GM18526 (cell line): Measurements from ENCODE around the gene TGOLN2.

ENCODE experiments used
- POLR2A ChIP-seq: IDR thresholded peaks from 3 replicates; pipeline ENCODE4 v1.6.1; 2011; ENCODE audit not compliant: insufficient read length; ENCODE audit errors: extremely low read depth

The TGOLN2 gene

DNA sequence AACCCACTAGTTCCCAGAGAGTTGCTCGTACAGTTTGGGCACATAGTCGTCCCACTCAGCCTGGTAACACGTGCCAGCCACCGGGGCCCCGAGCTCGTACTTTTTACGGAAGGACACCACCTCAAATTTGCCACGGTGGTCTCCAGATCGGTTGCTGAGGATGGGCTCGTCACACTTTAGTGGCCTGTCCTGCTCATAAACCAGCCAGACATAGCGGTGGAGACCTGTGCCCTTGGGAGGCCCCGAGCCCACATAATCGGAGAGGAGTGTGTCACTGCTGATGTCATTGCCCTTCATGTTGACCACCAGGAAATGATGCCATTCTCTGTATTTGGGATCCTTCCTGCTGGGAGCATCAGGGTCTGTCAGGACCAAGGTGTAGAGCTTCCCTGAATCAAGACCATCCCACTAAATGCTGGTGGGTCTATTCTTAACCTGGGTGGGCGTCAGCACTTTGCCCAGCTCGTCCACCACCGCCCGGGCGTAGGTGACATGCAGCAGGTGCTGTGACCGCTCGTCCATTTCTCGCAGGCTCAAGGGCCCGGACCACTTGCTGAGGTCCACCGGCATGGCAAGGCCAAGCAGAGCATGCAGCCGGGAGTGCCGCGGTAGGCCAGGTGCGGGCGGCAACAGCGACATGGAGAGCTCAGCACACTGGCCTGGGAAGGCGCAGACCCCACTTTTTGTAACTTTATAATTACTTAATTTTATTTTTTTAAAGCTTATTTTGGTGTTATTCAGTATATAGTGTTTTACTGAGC, 13.7 kb upstream of the TGOLN2 start:
- TF ChIP-seq POLR2A, result no peak

DNA sequence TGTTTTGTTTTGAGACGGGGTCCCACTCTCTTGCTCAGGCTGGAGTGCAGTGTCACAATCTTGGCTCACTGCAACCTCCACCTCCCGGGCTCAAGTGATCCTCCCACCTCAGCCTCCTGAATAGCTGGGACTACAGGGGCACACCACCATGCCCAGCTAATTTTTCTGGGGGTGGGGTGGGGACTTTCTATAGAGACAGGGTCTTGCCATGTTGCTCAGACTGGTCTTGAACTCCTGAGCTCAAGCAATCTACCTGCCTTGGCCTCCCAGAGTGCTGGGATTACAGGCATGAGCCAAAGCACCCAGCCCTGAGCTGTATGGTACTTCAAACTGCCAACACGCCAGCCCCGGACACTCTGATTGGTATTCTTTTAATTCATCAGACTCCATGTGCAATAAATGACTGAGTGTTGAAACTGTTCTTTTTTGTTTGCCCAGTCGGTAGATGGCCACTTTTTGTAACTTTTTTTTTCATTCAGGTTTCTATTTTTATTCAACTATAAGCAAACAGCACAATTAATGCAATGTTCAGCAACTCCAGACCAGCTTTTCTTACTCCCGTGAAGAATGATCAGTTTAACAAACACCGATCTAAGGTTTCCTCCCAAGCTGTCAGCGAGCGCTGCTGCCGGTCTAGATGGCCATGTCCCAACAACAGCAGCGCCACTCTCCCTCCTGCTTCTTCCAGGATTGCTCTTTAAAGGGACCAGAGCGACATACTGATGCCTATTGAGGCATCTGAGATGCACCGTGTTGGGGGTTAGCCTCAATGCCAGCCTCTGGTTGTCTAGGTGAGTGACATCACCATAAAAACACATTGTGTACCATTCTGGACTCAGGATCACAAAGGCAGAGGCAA, 12.5 kb upstream of the TGOLN2 start:
- TF ChIP-seq POLR2A, result no peak

DNA sequence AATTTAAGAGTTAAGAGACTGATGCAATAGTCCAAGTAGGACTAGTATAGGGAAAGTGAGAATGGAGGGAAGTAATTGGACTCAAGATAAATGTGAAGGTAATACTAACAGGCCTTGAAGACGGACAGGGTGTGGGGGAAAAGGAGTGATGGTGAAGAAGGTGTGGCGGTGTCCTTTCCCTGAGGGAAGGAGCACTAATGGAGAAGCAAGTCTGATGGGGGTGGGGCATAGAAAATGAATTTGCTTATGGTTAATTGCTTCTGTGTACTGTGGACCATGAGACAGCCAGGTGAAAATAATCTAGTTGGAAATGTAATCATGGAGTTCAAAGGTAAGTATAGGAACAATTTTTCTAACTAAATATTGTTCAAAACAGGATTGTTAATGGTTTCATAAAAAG, 7.1 kb upstream of the TGOLN2 start:
- no peak for TF ChIP-seq POLR2A

DNA sequence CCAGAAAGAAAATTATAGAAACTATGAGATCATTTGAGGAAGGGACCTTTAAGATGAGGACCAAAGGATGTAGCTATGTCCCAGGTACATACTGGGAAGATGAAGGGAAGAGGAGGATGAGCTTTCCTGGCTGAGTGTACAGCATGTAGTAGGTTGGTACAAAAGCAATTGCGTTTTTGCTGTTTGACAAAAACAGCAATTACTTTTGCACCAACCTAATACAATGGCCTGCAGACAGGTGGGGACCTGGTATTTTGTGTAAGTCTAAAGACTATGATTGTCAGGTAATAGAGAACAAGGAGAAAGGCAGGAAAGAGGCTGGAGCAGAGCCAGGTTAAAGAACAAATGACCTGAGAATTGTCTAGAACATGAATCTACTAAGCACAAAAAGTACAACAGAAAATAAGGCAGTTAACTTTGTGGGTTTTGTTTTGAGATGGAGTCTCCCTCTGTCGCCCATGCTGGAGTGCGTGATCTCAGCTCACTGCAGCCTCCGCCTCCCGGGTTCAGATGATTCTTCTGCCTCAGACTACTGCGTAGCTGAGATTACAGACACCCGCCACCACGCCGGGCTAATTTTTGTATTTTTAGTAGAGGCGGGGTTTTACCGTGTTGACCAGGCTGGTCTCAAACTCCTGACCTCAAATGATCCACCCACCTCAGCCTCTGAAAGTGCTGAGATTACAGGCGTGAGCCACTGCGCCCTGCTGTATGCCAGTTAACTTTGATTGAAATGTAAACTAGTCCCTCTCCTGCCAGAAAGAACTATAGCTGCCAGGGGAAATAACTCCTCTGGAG, 3.2 kb upstream of the TGOLN2 start:
- TF ChIP-seq POLR2A, result no peak

DNA sequence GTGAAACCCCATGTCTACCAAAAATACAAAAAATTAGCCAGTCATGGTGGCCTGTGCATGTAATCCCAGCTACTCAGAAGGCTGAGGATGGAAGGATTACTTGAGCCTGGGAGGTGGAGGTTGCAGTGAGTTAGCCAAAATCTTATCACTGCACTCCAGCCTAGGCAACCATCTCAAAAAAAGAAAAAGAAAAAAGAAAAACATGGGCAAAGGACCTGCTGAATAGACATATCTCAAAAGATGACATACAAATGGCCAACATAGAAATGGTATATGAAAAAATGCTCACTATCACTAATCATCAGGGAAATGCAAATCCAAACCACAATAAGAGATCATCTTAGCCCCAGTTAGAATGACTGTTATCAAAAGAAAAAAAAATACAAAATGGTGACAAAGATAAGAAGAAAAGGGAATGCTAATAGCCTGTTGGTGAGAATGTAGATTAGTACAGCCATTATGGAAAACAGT, 1.4 kb upstream of the TGOLN2 start:
- TF ChIP-seq POLR2A, result no peak

DNA sequence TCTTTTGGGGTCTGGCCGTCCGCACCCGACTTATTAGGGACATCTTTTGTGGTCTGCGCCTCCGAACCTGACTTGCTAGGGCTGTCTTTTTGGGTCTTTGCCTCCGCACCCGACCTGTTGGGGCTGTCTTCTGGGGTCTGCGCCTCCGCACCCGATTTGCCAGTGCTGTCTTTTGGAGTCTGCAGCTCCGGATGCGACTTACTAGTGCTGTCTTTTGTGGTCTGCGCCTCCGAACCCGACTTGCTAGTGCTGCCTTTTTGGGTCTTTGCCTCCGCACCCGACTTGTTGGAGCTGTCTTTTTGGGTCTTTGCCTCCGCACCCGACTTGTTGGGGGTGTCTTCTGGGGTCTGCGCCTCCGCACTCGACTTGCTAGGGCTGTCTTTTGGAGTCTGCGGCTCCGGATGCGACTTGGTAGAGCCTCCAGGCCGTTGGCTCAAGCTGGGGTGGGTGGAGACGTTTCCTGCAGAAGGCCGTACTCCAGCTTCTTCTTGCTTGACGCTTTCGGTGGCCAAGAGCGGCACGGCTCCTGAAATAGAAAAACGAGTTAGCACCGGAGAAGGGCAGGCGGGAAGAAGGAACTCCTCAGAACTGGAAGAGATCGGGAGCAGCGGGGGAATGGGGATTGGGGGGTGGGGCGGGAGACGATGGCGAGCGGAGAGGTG, 498 bp downstream of the TGOLN2 start:
- no peak for TF ChIP-seq POLR2A

DNA sequence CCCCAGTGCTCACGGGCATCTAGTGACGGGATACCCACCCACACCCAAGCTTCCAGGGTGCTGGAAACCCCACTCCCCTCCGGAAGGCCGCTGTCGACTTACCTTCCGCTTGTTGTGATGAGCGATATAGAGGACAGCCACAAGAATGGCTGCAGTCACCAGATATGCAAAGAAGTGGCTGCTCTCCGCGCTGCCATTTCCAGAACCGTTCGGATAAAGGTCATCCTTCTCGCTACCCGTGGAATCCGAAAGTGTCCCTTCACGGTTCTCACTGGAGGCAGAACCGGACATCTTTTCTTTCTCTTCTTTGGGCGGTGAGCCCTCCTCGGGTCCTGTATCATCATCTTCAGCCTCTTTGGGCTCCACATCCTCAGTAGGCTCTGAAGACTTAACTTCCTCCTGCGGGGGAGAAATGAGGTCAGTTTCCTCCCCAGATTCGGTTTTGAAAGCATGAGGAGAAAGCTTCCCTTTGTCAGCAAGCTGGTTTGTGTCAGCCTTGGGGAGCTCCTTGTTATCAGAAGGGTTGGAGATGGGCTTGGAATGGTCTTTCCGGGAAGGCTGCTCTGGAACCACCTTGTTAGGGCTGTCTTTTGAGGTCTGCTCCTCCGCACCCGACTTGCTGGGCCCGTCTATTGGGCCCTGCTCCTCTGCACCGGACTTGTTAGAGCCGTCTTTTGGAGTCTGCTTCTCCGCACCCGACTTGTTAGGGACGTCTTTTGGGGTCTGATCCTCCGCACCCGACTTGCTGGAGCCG, 1.2 kb downstream of the TGOLN2 start:
- TF ChIP-seq POLR2A, result peak; percentile 7

DNA sequence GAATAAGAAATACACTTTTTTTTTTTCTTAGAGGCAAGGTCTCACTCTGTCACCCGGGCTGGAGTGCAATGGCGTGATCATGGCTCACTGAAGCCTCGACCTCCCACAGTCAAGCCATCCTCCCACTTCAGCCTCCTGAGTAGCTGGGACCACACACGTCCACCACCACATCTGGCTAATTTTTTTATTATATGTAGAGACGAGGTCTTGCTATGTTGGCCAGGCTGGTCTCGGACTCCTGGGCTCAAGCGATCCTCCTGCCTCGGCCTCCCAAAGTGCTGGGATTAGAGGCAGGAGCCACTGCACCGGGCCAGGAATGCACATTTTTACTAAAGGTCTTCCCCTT, 2.4 kb downstream of the TGOLN2 start:
- TF ChIP-seq POLR2A, result no peak

DNA sequence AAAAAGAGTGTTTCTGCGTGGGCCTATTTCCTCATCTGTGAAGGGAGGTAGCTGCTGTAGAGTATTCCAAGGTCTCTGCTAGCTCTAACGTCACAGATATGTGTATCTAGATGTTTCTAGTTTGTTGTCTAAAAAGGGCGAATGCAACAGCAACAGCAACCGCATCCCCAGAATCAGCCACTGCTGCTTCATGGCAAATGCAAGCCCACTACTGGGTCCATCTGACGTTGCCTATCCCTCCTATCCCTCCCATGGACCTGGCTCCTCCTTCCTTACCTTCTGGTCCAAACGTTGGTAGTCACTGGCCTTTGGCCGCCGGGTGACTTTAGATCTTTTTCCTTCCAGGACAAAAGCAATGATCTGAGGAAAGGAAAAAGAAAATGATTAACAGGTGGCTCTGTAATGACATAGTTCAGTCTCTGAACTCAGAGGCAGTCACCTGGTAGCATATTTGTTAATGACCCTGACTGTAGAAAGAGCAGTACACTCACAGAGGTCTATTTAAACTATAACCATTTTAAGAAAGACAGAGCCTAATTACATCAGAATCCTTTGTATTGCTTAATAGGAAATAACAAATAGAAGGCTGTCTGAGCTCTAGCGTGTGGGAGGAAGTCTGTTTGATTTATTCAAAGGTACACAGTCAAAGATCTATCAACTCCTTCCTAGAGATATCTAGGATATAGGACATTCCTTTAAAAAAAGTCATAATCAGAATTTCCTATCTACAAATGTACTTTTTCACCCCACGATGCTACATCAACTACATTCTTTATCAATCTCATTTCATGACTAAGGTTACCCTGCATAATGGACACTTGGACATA, 2.9 kb downstream of the TGOLN2 start:
- no peak for TF ChIP-seq POLR2A

DNA sequence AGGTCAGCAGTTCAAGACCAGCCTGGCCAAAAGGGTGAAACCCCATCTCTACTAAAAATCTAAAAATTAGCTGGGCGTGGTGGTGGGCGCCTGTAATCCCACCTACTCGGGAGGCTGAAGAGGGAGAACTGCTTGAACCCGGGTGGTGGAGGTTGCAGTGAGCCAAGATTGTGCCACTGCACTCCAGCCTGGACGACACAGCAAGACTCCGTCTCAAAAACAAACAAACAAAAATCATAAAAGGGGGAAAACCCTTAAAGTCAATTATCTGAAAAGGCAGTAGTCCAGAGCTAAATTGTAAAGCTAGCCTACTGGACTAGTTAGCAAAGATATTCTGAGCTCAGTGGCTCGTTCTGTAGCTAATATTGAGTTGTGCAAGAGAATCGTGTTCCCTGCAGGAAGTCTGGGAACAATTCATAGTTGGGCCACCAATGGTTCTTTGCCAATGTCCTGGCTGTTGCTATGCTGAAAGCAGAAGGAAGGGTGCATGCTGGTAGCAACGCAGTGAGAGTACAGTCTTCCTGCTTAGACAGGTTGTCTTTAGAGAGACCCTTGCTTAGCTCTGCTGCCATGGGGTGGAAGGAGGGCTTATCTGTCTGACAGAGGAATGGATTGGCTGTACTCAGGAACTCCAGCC, 4.3 kb downstream of the TGOLN2 start:
- no peak for TF ChIP-seq POLR2A

DNA sequence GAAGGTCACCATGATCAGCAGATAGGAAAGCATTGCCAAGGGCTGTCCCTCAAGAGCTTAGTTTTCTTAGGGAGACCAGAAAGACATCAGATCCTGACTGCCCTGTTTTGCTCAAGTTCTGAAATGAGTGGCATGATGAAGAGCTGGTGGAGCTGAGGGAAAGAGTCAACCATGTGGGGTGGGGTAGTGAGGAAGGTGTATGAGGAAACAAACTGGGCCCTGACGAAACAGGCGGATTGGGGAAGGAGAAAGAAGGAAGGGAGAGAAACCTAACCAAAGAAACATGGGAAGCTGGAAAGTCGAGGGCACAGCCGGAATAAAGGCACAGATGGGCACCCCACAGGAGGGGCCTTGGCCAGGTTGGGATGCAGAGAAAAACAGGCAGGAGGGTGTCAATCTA, 8.0 kb downstream of the TGOLN2 start:
- TF ChIP-seq POLR2A, result no peak

DNA sequence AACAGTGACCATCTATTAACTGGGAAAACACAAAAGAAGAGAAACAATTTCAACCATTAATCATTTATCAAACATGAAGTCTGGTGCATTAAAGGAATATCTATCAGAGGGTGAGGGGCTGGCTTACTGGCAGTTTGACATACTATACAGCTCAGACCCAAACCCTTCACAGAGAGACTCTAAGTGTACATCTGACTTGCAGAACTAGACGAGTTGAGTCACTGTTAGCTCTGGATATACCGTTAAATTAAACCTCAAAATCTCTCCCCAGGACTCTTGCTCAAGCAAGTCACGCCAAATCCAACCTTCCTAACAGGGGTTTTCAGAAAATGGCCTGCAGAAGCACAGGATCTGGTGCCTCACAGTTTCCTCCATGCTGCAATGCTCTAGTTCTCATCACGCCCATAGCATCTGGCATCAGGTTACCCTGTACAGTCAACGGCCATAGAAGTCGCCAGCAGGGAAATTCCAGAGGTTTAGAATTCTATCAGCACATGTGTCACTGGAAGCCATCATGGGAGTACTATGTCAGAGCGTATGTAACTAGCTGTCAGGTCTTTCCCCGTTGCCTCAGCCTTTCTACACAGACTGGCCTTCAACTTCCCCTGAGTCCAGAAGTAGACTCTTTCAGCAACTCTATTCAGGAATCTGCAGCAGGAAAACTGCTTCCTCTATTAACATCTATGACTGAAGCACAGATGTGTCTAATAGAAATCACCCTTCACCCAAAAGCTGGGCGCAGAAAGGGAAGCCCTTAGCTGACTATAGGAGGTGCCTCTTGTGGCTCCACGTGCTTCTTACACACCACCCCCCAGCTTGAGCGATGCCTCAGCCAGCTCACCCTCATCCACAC, 9.3 kb downstream of the TGOLN2 start:
- no peak for TF ChIP-seq POLR2A

DNA sequence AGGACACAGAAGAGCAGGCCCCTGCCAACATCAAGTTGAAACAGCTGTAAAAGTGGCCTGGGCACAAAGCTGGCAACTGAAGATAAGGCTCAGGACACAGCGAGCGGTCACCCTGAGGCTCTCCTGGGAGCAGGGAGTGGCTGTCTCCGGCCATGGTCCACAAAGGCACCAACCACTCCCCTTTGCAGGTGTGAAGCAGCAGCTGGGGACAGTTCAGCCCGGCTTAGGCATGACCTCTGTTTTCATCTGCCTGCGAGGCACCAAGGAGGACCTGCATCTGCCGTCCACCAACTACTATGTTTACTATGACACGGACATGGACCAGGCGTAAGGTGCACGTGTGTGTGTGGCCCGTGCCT, 12.9 kb downstream of the TGOLN2 start:
- TF ChIP-seq POLR2A, result no peak

DNA sequence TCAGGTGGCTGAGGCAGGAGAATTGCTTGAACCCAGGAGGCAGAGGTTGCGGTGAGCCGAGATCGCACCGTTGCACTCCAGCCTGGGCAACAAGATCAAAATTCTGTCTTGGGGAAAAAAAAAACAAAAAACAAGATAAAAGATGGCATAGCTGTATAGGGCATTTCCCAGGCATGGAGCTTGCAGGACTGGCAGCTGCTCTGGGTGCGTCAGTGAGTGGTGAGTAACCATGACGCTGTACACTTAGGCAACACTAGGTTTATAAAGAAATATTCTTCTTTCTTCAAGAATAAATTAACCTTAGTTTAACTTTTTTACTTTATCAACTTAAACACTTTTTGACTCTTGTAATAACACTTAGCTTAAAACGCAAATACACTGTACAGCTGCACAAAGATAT, 15.4 kb downstream of the TGOLN2 start:
- no peak for TF ChIP-seq POLR2A
